HCT116 (cell line): ENCODE results near the gene MLLT6. TPM values are rescaled to one million over a fixed set of nuclear protein-coding genes. Genes with fewer than 3 reads are reported as not detected.

Experiments used
- ATAC-seq: fragments of 200-7000 bp; cut with Tn5 transposase; 2 replicates; pipeline ENCODE4 v1.9.1; 2020; ENCODE audit warnings: mild to moderate bottlenecking, moderate library complexity
- BruUV-seq: library from RNA; stranded (reverse); fragments of 400-500 nt; replicated peaks from 2 replicates; lab custom pipeline; 2021; lab: Mats Ljungman, UMichigan
- CTCF ChIA-PET: fragments of 300-600 bp; sonication (Branson Sonifier 250); formaldehyde crosslinking; loops from one replicate; lab custom pipeline; 2021; ENCODE audit warnings: antibody characterized with exemption; lab: Charles Lee
- POLR2A ChIA-PET: fragments of 300-600, 350-600 bp; sonication (Branson Sonifier 250); formaldehyde crosslinking; loops from one replicate; lab custom pipeline; 2021; ENCODE audit warnings: antibody characterized with exemption; lab: Charles Lee
- RAD21 ChIA-PET, 2 experiments: fragments of 300-600 bp; sonication (Branson Sonifier 250); formaldehyde crosslinking; loops; one replicate each; lab custom pipeline; 2023; ENCODE audit warnings: low total read pairs in 2 of 2; ENCODE audit not compliant: uncharacterized antibody in 2 of 2, unreplicated experiment in 2 of 2, low non-redundant PET in 1 of 2; lab: Charles Lee
- DNase-seq: peaks from one replicate; pipeline ENCODE4 v3.0.0-alpha.2; 2010; ENCODE audit warnings: low read depth, low spot score
- H2AFZ ChIP-seq: fragments of 200-600 bp; shearing (Covaris generic), sonication (generic); 2 replicates; pipeline ENCODE4 v1.6.1; 2017; ENCODE audit warnings: low read depth, mixed run types, mixed read lengths, antibody characterized with exemption, low read length; ENCODE audit not compliant: poor library complexity, severe bottlenecking
- H3K27ac ChIP-seq: 2 replicates; pipeline ENCODE4 v1.5.1; 2012; ENCODE audit warnings: low read depth, low read length
- H3K27me3 ChIP-seq: fragments of 200-600 bp; sonication (generic); 2 replicates; pipeline ENCODE4 v1.6.1; 2016; ENCODE audit warnings: mixed run types, low read length, mixed read lengths; ENCODE audit not compliant: insufficient read depth
- H3K36me3 ChIP-seq, 2 experiments: fragments of 200-500 bp in 1 of 2; fragments of 200-600 bp in 1 of 2; sonication (Bioruptor generic) in 1 of 2; sonication (generic) in 1 of 2; 2 replicates each; pipeline versions ENCODE4 v1.5.1 to v1.6.1; 2014 to 2016; ENCODE audit warnings: low read length in 2 of 2, inconsistent platforms in 1 of 2, mixed read lengths in 1 of 2, mixed run types in 1 of 2; ENCODE audit not compliant: insufficient read depth in 2 of 2, control insufficient read depth in 1 of 2
- H3K4me1 ChIP-seq, 2 experiments: fragments of 200-600 bp in 1 of 2; sonication (generic) in 1 of 2; 2 replicates each; pipeline versions ENCODE4 v1.5.1 to v1.6.1; 2012 to 2017; ENCODE audit warnings: low read length in 2 of 2, inconsistent platforms in 1 of 2, mild to moderate bottlenecking in 1 of 2, mixed read lengths in 1 of 2, mixed run types in 1 of 2, moderate library complexity in 1 of 2; ENCODE audit not compliant: insufficient read depth in 2 of 2, control insufficient read depth in 1 of 2
- H3K4me2 ChIP-seq: fragments of 200-600 bp; sonication (generic); 2 replicates; pipeline ENCODE4 v1.6.1; 2017; ENCODE audit warnings: mixed run types, low read length, mixed read lengths
- H3K4me3 ChIP-seq, 2 experiments: fragments of 200-600 bp in 1 of 2; sonication (generic) in 1 of 2; replicated peaks in 1 of 2; 2 replicates each; pipeline ENCODE4 v1.5.1; 2011 to 2016; ENCODE audit warnings: low read length in 2 of 2, control low read depth in 1 of 2, low read depth in 1 of 2, mild to moderate bottlenecking in 1 of 2, mixed read lengths in 1 of 2, mixed run types in 1 of 2
- H3K79me2 ChIP-seq: fragments of 200-600 bp; sonication (generic); 2 replicates; pipeline ENCODE4 v1.6.1; 2017; ENCODE audit warnings: mild to moderate bottlenecking, mixed run types, low read length, moderate library complexity, mixed read lengths; ENCODE audit not compliant: insufficient read depth
- H3K9ac ChIP-seq: fragments of 200-600 bp; sonication (generic); 2 replicates; pipeline ENCODE4 v1.6.1; 2016; ENCODE audit warnings: low read length, mixed read lengths
- H3K9me2 ChIP-seq: fragments of 200-600 bp; sonication (generic), shearing (Covaris generic); 2 replicates; pipeline ENCODE4 v1.6.1; 2017; ENCODE audit warnings: mixed run types, mild to moderate bottlenecking, moderate library complexity; ENCODE audit not compliant: insufficient read depth
- H3K9me3 ChIP-seq, 2 experiments: fragments of 200-500 bp in 1 of 2; fragments of 200-600 bp in 1 of 2; sonication (Bioruptor generic) in 1 of 2; sonication (generic) in 1 of 2; 2 replicates each; pipeline ENCODE4 v1.6.1; 2014 to 2017; ENCODE audit warnings: low read length in 2 of 2, mixed read lengths in 2 of 2, inconsistent platforms in 1 of 2, low read depth in 1 of 2, mild to moderate bottlenecking in 1 of 2, mixed run types in 1 of 2, moderate library complexity in 1 of 2; ENCODE audit not compliant: control insufficient read depth in 1 of 2, insufficient read depth in 1 of 2
- H4K20me1 ChIP-seq: fragments of 200-600 bp; sonication (generic), shearing (Covaris generic); 2 replicates; pipeline ENCODE4 v1.6.1; 2017; ENCODE audit warnings: mixed run types, mild to moderate bottlenecking, moderate library complexity; ENCODE audit not compliant: insufficient read depth
- CBX3 ChIP-seq: IDR thresholded peaks from 2 replicates; pipeline ENCODE4 v1.6.1; 2012; ENCODE audit warnings: low read depth
- CEBPB ChIP-seq: IDR thresholded peaks from 2 replicates; pipeline ENCODE4 v1.6.1; 2012; ENCODE audit warnings: low read depth
- EGR1 ChIP-seq: IDR thresholded peaks from 2 replicates; pipeline ENCODE4 v1.6.1; 2012; ENCODE audit warnings: low read depth
- ELF1 ChIP-seq: IDR thresholded peaks from 2 replicates; pipeline ENCODE4 v1.6.1; 2012; ENCODE audit warnings: low read depth, borderline replicate concordance
- EZH2 ChIP-seq: fragments of 200-600 bp; sonication (generic); IDR thresholded peaks from 2 replicates; pipeline ENCODE4 v1.6.1; 2017; ENCODE audit warnings: antibody characterized with exemption, mixed run types
- EZH2phosphoT487 ChIP-seq: fragments of 200-600 bp; IDR thresholded peaks from 2 replicates; pipeline ENCODE4 v1.6.1; 2018; ENCODE audit warnings: antibody characterized with exemption, borderline replicate concordance
- JUND ChIP-seq: IDR thresholded peaks from 2 replicates; pipeline ENCODE4 v1.6.1; 2012
- RAD21 ChIP-seq: IDR thresholded peaks from 2 replicates; pipeline ENCODE4 v1.6.1; 2012; ENCODE audit warnings: low read depth, mild to moderate bottlenecking
- SP1 ChIP-seq: IDR thresholded peaks from 2 replicates; pipeline ENCODE4 v1.6.1; 2012; ENCODE audit warnings: low read depth
- YY1 ChIP-seq: IDR thresholded peaks from 2 replicates; pipeline ENCODE4 v1.6.1; 2011; ENCODE audit warnings: low read length, low read depth, moderate library complexity, mild to moderate bottlenecking; ENCODE audit not compliant: insufficient replicate concordance; ENCODE audit errors: extremely low read depth
- ZFX ChIP-seq: fragments of 450-650 bp; IDR thresholded peaks from 2 replicates; pipeline ENCODE4 v1.6.1; 2017
- intact Hi-C: fragments of 100-400 bp; cut with micrococcal nuclease; formaldehyde crosslinking; loops from 2 replicates; pipeline ENCODE4 v1.10.0; 2022
- total RNA-seq: library from RNA; stranded (reverse); gene quantifications from one replicate; pipeline ENCODE4 v1.2.1, GENCODE V29; 2021; ENCODE audit not compliant: unreplicated experiment
- TF ChIP-seq, protein P1 (sequence below): IDR thresholded peaks from 2 replicates; pipeline ENCODE4 v1.6.1; 2012
- TF ChIP-seq, protein P2 (sequence below): IDR thresholded peaks from 2 replicates; pipeline ENCODE4 v1.6.1; 2011; ENCODE audit warnings: mild to moderate bottlenecking, low read length, moderate library complexity; ENCODE audit not compliant: insufficient replicate concordance; ENCODE audit errors: extremely low read depth
- TF ChIP-seq, protein P3 (sequence below), 3 experiments: fragments of 200-600 bp in 1 of 3; sonication (generic) in 1 of 3; IDR thresholded peaks in 2 of 3; conservative IDR thresholded peaks in 1 of 3; 2 replicates each; pipeline ENCODE4 v1.5.1; 2012 to 2017; ENCODE audit warnings: low read depth in 2 of 3, low read length in 2 of 3, antibody characterized with exemption in 1 of 3, borderline replicate concordance in 1 of 3, control low read depth in 1 of 3, mild to moderate bottlenecking in 1 of 3, mixed read lengths in 1 of 3, mixed run types in 1 of 3, moderate library complexity in 1 of 3; ENCODE audit not compliant: insufficient read depth in 1 of 3
- TF ChIP-seq, protein P4 (sequence below): IDR thresholded peaks from 2 replicates; pipeline ENCODE4 v1.6.1; 2012

Gene MLLT6
- total RNA-seq, 1 experiment from 2014 or later, result 110 TPM

- Histone ChIP-seq H3K9me3 (no peaks in the 10 kb centered on the region), H3K4me1 (peaks cover 32 to 62% of the 10 kb centered on the region in 2 experiments), H2AFZ (no peak overlapping the region), H3K4me2 (peak overlapping the region; percentile 90), H3K4me3 (peak overlapping the region; percentile 99 to 100), H3K27ac (peak overlapping the region; percentile 95; the same call in 1 of the 2 replicates), H3K79me2 (peaks cover 82% of the 10 kb centered on the region)
- BruUV-seq, result TSS peak; percentile 41
- intact Hi-C loops, result no loop called here
- DNase-seq, result no peak
- TF ChIP-seq EGR1, result no peak
- TF ChIP-seq ELF1, result no peak
- TF ChIP-seq JUND, result no peak
- TF ChIP-seq, protein P1, sequence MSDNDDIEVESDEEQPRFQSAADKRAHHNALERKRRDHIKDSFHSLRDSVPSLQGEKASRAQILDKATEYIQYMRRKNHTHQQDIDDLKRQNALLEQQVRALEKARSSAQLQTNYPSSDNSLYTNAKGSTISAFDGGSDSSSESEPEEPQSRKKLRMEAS, result no peak
- TF ChIP-seq, protein P2, sequence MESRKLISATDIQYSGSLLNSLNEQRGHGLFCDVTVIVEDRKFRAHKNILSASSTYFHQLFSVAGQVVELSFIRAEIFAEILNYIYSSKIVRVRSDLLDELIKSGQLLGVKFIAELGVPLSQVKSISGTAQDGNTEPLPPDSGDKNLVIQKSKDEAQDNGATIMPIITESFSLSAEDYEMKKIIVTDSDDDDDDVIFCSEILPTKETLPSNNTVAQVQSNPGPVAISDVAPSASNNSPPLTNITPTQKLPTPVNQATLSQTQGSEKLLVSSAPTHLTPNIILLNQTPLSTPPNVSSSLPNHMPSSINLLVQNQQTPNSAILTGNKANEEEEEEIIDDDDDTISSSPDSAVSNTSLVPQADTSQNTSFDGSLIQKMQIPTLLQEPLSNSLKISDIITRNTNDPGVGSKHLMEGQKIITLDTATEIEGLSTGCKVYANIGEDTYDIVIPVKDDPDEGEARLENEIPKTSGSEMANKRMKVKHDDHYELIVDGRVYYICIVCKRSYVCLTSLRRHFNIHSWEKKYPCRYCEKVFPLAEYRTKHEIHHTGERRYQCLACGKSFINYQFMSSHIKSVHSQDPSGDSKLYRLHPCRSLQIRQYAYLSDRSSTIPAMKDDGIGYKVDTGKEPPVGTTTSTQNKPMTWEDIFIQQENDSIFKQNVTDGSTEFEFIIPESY, result no peak
- no peak for TF ChIP-seq ZFX
- no peak for TF ChIP-seq RAD21
- no peak for TF ChIP-seq YY1
- TF ChIP-seq CBX3, result no peak
- no peak for TF ChIP-seq CEBPB
- no peak for TF ChIP-seq EZH2
- no peak for TF ChIP-seq SP1
- TF ChIP-seq, protein P3, sequence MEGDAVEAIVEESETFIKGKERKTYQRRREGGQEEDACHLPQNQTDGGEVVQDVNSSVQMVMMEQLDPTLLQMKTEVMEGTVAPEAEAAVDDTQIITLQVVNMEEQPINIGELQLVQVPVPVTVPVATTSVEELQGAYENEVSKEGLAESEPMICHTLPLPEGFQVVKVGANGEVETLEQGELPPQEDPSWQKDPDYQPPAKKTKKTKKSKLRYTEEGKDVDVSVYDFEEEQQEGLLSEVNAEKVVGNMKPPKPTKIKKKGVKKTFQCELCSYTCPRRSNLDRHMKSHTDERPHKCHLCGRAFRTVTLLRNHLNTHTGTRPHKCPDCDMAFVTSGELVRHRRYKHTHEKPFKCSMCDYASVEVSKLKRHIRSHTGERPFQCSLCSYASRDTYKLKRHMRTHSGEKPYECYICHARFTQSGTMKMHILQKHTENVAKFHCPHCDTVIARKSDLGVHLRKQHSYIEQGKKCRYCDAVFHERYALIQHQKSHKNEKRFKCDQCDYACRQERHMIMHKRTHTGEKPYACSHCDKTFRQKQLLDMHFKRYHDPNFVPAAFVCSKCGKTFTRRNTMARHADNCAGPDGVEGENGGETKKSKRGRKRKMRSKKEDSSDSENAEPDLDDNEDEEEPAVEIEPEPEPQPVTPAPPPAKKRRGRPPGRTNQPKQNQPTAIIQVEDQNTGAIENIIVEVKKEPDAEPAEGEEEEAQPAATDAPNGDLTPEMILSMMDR (IDR thresholded peaks at IDR 0.05 in 2 of 3, conservative IDR thresholded peaks at IDR 0.05 in 1 of 3; ENCODE audit: borderline replicate concordance in 1 of 3, insufficient read depth in 1 of 3, low read depth in 2 of 3, low read length in 2 of 3), result no peak
- TF ChIP-seq EZH2phosphoT487, result no peak
- TF ChIP-seq, protein P4, sequence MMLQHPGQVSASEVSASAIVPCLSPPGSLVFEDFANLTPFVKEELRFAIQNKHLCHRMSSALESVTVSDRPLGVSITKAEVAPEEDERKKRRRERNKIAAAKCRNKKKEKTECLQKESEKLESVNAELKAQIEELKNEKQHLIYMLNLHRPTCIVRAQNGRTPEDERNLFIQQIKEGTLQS, result no peak
- TF ChIP-seq, all 23 proteins: peak for 0
- Histone ChIP-seq H3K36me3 (0 out of 4 replicates have a peak, but pooled peaks cover 0 to 3% of the 10 kb centered on the region in 2 experiments), H3K9me2 (no peaks in the 10 kb centered on the region), H4K20me1 (no peaks in the 10 kb centered on the region), H3K27me3 (no peaks in the 10 kb centered on the region), H3K9ac (peak overlapping the region; percentile 95)
- ChIA-PET CTCF (interaction anchor here (0.6 to 2.1 kb wide), 2 partner anchors 11 to 15 kb away, joined by 3 to 10 read pairs; no protein-coding TSS in a partner anchor), RAD21 (interaction anchor here in 1 of 2 experiments (0.7 kb wide), 1 partner anchor 68 kb away, joined by 5 read pairs; no protein-coding TSS in a partner anchor), POLR2A (no interaction called here)
- no peak for ATAC-seq
Observed at GRCh38 chr17:38746004-38746848, 41.2 kb downstream of the MLLT6 start.
